SK-N-SH treated with all-trans-retinoic acid at 6 μM for 48 hours (cell line): Measurements from ENCODE around the gene ANKS1A.

Experiments
- ARNTL ChIP-seq: fragments of 450-650 bp; formaldehyde crosslinking; IDR thresholded peaks from 2 replicates; pipeline ENCODE4 v1.5.0; 2020; ENCODE audit warnings: low read depth, mild to moderate bottlenecking, moderate library complexity, borderline replicate concordance
- PPARA ChIP-seq: fragments of 250-450 bp; sonication (Bioruptor Pico); IDR thresholded peaks from 2 replicates; pipeline ENCODE4 v1.5.0; 2020; ENCODE audit warnings: mild to moderate bottlenecking, borderline replicate concordance
- SNAI2 ChIP-seq: fragments of 250-450 bp; sonication (Bioruptor Pico); IDR thresholded peaks from 2 replicates; pipeline ENCODE4 v1.5.0; 2020; ENCODE audit warnings: mild to moderate bottlenecking, moderate library complexity
- TSHZ2 ChIP-seq: fragments of 250-450 bp; sonication (Bioruptor Pico); IDR thresholded peaks from 2 replicates; pipeline ENCODE4 v1.5.0; 2020; ENCODE audit warnings: mild to moderate bottlenecking, moderate library complexity

GRCh38 chr6:34864007-34864406 lies 25.0 kb upstream of the ANKS1A start:
- no peak for TF ChIP-seq PPARA (CRISPR knock-in tag)
- TF ChIP-seq TSHZ2 (CRISPR knock-in tag): no peak
- no peak for TF ChIP-seq ARNTL (CRISPR knock-in tag)
- no peak for TF ChIP-seq SNAI2
